Fibroblast of skin of scalp (primary cell): ENCODE data around the gene POLR2B.
"Not testable (repeated sequence)": the region's sequence is repeated elsewhere in the genome, so short reads cannot be mapped to it uniquely, and the experiment has no call there.

Source experiments
- DNase-seq: peaks from one replicate; pipeline ENCODE4 v3.0.0-alpha.2; 2013

The POLR2B gene

GRCh38 chr4:57059890-57060716, 81.4 kb downstream of the POLR2B start:
- no peak for DNase-seq

GRCh38 chr4:57060717-57061067, 82.0 kb downstream of the POLR2B start:
- DNase-seq = not testable (repeated sequence)

DNA sequence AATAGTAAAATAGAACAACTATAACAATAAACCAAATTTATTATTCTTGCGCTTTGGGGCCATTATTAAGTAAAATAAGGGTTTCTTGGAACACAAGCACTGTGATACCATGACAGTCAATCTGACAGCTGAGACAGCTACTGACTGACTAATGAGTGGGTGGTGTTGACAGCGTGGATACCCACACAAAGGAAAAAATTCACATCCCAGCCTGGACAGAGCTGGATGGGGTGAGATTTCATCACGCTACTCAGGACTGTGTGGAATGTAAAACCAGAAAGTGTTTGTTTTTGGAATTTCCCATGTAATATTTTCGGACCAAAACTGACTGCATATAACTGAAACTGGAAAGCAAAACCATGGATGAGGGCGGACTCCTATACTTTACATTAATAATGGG, 82.7 kb downstream of the POLR2B start:
- peak; percentile 87 for DNase-seq

DNA sequence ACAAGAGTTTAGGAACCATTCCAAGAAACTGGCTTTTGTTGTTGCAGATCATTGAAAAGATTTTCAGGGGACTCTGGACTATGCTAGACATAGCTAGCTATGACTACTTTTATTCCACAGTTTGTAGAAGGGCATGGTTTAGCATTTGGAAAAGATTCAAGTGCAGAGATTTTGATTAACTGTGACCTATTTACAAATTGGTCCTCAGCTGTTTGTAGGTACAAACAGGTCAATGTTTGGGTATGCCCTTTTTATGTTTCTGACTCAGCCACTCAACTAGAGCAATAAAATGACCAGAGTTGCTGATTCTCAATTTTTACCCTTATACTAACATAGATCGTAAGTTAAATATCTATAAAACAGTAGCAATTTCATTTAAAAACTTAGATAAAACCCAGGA, 84.8 kb downstream of the POLR2B start:
- DNase-seq = no peak

DNA sequence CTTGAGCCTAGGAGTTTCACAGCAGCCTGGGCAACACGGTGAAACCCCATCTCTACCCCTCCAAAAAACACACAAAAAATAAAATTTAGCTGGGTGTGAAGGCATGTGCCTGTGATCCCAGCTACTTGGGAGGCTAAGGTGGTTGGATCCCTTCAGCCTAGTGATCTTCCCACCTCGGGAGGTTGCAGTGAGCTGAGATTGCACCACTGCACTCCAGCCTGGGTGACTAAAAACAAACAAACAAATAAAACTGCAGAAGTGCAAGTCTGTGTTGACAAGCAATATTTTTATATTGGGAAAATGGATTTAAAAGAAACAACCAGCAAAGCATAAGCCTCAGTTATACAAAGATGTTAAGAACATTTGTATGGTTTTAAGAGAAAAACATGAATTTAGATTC, 85.4 kb downstream of the POLR2B start:
- no peak for DNase-seq

- DNase-seq = peak; percentile 100
These were observed 86.4 kb downstream of the POLR2B start for GRCh38 chr4:57064811-57065711.

- peak; percentile 29 for DNase-seq
These were observed 87.2 kb downstream of the POLR2B start for GRCh38 chr4:57065730-57066482.

DNA sequence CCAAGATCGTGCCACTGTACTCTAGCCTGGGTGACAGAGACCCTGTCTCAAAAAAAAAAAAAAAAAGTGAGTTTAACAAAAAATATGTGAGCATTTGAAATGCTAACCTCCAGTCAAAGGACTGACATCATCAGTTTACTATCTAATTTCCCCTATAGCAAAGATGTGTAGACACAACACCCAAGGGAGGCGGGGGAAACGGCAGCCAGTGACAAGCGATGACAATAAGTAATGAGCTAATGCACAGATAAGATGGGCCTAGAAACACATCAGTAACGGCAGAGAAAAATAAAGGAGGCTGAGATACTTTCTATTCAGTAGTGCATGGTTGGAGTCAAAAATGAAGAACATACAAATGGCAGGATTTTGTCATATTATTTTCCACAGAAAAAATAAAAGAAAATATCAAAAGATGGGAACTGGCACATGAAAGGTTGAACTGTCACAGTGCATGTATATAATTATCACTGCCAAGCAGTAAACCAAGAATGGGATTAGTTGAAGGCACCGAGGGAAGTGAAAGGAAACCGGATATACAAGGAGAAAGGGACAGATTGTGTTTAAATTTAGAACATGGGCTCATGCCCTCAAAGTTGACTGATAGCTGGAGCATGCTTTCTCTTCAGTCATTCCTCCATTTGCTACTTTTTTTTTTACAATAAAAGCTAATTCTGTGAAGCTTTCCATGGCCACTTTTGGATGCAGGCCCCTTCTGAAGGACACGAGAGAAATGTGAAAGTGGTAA, 89.7 kb downstream of the POLR2B start:
- DNase-seq = no peak

DNA sequence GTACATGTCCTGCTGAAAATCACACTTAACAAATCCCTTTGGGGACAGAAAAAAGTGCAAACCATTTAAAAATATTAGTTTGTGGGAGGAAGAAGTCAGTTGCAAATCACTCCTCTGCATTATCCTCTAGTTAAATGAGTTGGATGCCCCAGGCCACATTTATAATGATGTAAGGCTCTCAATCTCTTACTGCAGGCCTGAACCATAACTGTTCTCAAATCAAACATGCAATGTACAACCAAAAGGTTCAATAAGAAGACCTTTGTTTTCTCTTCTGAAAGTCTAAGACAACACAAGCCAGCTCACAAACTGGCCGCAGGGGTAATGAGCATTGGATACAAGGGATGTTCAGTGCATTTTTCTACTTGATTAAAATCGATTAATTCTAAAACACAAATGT, 91.8 kb downstream of the POLR2B start:
- peak; percentile 26 for DNase-seq

- DNase-seq = peak; percentile 74
These were observed 92.6 kb downstream of the POLR2B start for GRCh38 chr4:57071326-57071725.

DNA sequence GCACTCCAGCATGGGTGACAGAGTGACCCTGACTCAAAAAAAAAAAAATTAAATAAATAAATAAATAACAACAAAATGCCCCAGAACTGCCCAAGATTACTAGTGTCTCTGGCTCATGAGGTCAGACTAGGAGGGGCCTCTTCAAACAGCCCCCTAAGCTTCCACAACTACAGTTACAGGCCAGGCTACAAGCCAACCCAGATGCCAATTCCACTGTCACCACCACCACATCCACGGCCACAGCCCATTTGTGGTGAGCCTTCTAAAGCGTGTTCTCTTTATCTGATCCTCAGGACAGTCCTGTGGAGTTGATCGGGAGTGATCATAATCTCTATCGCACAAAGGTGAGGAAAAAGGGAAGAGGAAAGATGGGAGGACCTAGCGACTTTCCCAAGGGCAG, 94.9 kb downstream of the POLR2B start:
- DNase-seq = no peak

- DNase-seq = peak; percentile 80
These were observed 96.0 kb downstream of the POLR2B start for GRCh38 chr4:57074744-57075143.

DNA sequence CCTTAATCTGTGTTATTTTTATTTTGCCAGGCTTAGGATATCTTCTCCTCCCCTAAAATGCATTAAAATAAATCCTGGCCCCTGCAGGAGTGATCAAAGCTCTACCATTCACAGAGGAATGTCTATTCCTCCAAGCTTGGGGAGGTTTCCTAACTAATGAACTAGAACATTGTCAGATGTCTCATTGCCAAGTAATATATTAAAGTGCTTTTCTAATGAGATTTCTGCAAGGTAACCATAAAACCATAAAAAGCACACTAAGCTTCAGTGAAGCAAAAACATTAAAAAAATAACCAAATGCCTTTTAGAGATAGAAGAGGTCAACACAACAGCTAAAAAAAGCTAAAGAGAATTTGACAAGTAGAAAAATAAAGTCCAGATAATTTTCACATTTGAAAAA, 96.7 kb downstream of the POLR2B start:
- DNase-seq = no peak

DNA sequence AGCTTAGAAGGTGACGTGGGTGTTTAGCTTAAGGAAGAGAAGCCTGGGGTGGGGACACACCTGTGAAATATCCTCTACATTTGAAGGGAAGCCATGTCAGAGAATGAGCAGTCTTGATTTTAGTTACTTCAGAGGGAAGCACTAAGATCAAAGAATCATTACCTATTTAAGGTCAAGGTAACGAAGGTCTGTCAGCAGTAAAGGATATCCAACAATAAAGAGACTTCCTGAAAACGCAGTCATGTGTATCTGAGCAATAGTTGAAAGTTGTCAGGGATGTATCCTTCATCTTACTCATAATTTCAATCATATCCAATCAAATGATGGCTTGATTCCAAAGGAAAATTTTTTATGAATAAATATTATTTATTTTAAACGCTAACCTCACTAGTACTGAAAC, 98.0 kb downstream of the POLR2B start:
- no peak for DNase-seq

DNA sequence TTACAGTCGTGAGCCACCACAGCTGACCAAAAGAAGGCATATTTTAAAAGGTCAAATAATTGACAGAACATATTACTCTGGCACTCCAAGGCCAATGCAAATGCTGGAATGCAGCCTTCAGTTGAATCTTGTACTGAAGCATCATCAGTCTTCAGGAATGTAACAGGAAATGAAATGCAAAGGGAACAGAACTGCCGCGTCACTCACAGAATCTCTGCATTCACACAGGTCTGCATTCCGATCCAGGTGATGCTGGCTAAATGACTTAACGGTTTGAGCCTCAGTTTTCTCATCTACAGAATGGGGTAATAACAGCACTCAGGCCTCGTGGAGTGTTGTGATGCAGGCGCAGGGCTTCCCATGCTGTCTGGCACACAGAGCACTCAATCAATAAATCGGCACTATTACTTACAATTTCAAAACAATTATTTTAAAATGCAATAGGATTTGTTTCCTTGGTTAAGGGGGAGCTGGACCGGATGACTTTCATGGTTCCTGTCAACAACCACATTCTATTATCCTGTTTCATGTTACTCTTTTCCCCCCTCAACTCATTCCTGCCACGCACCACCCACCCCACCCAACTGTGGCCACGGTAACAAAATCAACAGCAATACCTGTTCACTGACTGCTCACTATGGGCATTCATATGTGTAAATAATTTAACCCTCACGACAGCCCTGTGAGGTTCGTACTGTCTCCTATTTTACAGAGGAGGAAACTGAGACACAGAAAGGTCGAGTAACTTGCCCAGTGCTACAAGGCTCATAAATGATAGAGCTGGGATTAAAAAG, 99.1 kb downstream of the POLR2B start:
- DNase-seq = peak; percentile 87

DNA sequence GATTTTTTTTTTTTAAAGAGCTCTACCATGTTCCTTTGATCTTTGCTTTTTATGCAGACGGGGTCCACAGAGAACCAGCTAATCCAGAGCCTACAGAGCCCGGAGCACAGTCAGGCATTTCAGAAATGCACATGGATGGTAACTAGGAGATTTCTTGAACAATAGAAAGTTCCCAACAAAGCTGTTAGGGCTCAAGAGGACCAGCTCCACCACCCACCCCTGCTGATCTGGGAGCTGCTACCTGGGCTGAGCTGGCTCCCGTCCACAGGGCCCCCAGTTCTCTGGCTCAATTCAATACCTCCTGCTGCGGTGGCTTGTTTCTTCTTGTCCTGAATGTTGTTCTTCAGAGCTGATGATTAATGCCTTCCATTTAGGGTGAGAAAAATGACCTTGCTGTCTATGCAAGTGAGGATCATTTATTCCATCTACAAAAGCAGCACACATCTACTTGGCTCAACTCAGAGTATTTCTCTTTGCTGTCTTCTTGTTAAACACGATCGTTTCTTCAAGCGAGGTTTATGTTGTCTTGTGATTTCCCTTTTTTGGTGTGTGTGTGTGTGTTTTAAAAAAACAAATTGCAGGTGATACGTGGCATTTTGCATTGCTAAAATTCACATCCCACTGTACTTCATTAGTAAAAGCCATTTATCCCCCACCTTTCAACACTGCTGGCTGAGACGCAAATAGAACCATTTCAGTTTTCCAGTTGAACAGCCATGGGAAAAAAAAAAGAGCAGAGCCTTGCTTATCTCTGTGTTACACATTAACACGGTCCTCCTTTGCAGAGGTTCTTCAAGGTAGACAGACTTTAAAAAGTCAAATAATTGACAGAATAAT, 100.2 kb downstream of the POLR2B start:
- DNase-seq = peak; percentile 54
